GM18520 (cell line): ENCODE data around the gene FBLN1.
"Not testable (repeated sequence)": the region's sequence is repeated elsewhere in the genome, so short reads cannot be mapped to it uniquely, and the experiment has no call there.

Experiments
- ATAC-seq: cut with Tn5 transposase; IDR thresholded peaks from one replicate; pipeline ENCODE4 v1.9.1; 2021; ENCODE audit not compliant: unreplicated experiment

Gene FBLN1

GRCh38 chr22:45527456-45527855 lies 24.8 kb downstream of the FBLN1 start:
- no peak for ATAC-seq

DNA sequence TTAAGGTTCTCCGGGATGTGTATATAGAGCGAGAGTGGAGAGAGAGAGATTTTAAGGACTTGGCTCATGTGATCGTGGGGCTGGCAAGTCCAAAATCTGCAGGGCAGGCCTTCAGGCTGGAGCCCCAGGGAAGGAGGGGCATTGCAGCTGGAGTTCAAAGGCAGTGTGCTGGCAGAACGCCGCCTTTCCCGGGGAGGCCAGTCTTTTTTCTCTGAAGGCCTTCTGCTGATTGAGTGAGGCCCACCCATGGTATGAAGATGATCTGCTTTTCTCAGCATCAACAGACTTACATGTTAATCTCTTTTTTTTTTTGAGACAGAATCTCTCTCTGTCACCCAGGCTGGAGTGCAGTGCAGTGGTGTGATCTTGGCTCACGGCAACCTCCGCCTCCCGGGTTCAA lies 25.4 kb downstream of the FBLN1 start:
- ATAC-seq, result no peak

DNA sequence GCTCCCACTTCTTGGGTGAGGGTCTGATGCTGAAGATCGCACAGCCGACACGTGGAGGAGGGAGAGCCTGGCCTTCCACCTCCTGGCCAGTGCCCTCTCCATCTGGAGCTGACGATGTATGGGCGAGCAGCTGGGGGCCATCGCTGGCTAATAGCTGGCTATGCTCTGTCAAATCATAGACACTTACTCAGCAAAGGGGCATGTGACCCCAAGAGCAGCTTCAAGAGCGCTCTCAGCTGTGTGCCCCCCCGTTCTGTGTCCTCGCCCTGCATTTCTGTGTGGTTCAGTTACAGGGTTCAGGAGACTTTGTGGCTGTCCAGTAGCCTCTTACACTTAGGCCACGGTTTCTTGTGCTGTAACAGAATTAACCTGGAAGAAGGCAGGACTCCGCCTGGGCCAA lies 26.4 kb downstream of the FBLN1 start:
- no peak for ATAC-seq

GRCh38 chr22:45529971-45530575 lies 27.4 kb downstream of the FBLN1 start:
- no peak for ATAC-seq

- ATAC-seq, result no peak
These were observed 29.0 kb downstream of the FBLN1 start for GRCh38 chr22:45531441-45532234.

GRCh38 chr22:45532235-45532631 lies 29.6 kb downstream of the FBLN1 start:
- no peak for ATAC-seq

DNA sequence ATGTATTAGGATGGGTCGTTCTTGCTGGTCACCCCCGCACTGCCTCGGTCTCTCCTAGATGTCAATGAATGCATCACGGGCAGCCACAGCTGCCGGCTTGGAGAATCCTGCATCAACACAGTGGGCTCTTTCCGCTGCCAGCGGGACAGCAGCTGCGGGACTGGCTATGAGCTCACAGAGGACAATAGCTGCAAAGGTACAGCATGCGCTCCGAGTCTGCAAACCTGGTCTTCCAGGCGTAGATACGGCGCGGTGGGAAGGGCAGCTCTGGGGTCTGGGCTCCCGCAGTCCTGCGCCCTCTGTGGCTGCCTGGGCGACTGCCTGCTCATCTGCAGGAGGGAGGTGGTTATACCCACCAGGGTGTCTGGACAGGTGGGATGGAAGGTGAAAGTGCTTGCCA lies 31.0 kb downstream of the FBLN1 start:
- no peak for ATAC-seq

GRCh38 chr22:45534339-45535192 lies 31.9 kb downstream of the FBLN1 start:
- ATAC-seq, result no peak

- no peak for ATAC-seq
These were observed 32.6 kb downstream of the FBLN1 start for GRCh38 chr22:45535290-45535689.

DNA sequence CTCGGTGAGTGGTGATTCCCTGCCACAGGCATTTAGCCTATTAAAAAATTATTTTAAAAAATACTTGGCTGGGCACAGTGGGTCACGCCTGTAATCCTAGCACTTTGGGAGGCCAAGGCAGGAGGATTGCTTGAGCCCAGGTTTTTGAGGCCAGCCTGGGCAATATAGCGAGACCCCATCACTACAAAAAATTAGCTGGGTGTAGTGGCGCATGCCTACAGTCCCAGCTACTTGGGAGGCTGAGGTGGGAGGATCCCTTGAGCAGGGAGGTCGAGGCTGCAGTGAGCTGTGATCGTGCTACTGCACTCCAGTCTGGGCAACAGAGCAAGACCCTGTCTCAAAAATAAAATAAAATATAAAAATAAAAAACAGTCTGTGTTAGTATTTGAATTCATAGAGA lies 33.2 kb downstream of the FBLN1 start:
- ATAC-seq, result not testable (repeated sequence)

- no peak for ATAC-seq
These were observed 35.1 kb downstream of the FBLN1 start for GRCh38 chr22:45537734-45538181.

DNA sequence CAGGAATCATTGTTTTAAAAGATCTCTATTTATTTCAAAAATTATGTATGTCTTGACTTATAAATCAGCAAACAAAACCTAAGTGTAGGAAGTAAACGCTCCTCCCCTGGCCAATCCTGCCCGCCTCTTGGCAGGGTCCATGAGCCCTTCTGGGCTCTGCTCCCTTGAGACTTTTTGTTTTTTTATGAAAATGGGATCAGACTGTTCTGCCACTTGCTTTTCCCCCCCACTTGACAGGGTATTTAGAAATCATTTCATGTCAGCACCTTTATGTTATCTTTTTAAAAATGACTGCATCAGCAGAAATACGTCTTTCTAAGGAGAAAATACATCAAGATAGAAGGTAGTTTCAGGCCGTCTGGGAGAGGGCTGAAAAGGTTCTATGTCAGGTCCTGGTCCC lies 35.6 kb downstream of the FBLN1 start:
- ATAC-seq, result no peak

- ATAC-seq, result no peak
These were observed 37.4 kb downstream of the FBLN1 start for GRCh38 chr22:45540122-45540521.

DNA sequence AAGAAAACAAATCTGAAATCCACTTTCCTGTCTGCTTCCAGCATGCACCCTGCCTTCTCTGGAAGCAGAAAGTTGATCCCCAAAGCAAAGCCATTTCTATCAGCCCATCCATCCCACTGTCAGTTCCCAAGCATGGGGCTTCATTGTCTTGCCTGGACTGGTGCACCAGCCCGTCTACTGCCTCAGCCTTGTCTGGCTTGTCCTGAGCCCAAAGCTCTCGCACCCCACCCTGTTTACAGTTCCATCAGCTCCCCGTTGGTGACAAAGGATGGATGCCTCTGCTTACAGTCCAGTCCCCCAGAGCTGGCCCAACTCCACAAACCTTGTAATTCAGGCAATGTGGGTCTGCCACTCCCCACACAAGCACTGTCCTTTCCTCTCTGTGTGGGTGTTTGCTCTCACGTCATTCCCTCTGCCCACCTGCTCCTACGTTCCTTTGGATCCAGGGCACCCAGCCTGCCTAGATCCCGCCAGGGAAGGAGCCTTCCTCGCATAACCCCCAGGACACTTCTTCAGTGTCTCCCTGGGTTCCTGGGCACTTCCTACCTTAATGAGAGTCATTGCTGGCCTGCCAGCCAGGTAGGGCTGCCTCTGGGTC lies 38.8 kb downstream of the FBLN1 start:
- no peak for ATAC-seq

GRCh38 chr22:45542001-45542520 lies 39.4 kb downstream of the FBLN1 start:
- no peak for ATAC-seq

DNA sequence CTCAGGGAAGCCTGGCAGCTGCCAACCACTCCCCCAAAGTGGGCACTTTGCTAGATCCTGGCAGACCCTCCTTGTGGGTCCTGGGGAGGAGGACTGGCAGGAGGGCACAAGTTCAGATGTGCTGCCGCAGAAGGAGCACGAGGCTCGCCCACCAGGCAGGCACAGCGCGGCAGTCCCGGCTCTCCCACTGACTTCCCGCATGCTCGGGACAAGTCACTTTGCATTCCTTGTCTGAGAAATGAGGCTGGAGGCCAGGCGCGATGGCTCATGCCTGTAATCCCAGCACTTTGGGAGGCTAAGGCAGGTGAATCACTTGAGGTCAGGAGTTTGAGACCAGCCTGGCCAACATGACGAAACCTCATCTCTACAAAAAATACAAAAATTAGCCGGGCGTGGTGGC lies 40.1 kb downstream of the FBLN1 start:
- not testable (repeated sequence) for ATAC-seq

GRCh38 chr22:45543243-45543642 lies 40.6 kb downstream of the FBLN1 start:
- no peak for ATAC-seq

GRCh38 chr22:45544588-45545170 lies 42.0 kb downstream of the FBLN1 start:
- ATAC-seq, result no peak

GRCh38 chr22:45546333-45547015 lies 43.8 kb downstream of the FBLN1 start:
- no peak for ATAC-seq

DNA sequence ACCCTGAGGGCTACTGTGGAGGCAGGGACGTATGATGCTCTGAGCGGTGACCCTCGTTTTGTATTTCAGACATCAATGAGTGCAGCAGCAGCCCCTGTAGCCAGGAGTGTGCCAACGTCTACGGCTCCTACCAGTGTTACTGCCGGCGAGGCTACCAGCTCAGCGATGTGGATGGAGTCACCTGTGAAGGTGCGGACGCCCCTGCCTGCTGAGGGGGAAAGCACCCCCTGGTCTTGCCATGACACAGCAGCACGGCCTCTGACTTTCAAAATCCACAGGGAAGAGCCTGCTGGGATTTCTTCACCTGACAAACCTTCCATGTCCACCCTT lies 44.3 kb downstream of the FBLN1 start:
- ATAC-seq, result no peak
